H1 (cell line): ENCODE results near the gene AP1S1. TPM values are rescaled to one million over a fixed set of nuclear protein-coding genes. Genes with fewer than 3 reads are reported as not detected.

Experiments
- CTCF ChIA-PET: fragments of 300-600 bp; sonication (Branson Sonifier 250); formaldehyde crosslinking; loops from one replicate; lab custom pipeline; 2021; ENCODE audit not compliant: partially characterized antibody; lab: Charles Lee
- POLR2A ChIA-PET: fragments of 300-600 bp; sonication (Branson Sonifier 250); formaldehyde crosslinking; loops from one replicate; lab custom pipeline; 2021; ENCODE audit warnings: inconsistent platforms; ENCODE audit not compliant: partially characterized antibody; lab: Charles Lee
- DNase-seq, 2 experiments: peaks; one replicate each; pipeline versions ENCODE4 v3.0.0 to v3.0.0-alpha.2; 2010 to 2022; ENCODE audit warnings: low spot score in 2 of 2, low read depth in 1 of 2, mixed read lengths in 1 of 2
- FAIRE-seq: peaks from 2 replicates; lab custom pipeline; 2011; peaks lifted over from hg19 to GRCh38; lab: Jason Lieb, UNC
- H2AFZ ChIP-seq: 2 replicates; pipeline ENCODE4 v1.8.1; 2012; ENCODE audit warnings: low read length, inconsistent platforms
- H2AK5ac ChIP-seq: 2 replicates; pipeline ENCODE4 v1.6.1; 2013; ENCODE audit warnings: low read depth, low read length
- H2BK120ac ChIP-seq: replicated peaks from 2 replicates; pipeline ENCODE3; 2013; ENCODE audit warnings: low read depth, low read length, inconsistent platforms
- H2BK12ac ChIP-seq: 2 replicates; pipeline ENCODE4 v1.6.1; 2013; ENCODE audit warnings: low read depth, low read length
- H2BK15ac ChIP-seq: 2 replicates; pipeline ENCODE4 v1.6.1; 2013; ENCODE audit warnings: low read length
- H2BK20ac ChIP-seq: 2 replicates; pipeline ENCODE4 v1.6.1; 2013; ENCODE audit warnings: low read length
- H2BK5ac ChIP-seq: 2 replicates; pipeline ENCODE4 v1.6.1; 2013; ENCODE audit warnings: low read depth, low read length
- H3K14ac ChIP-seq: 2 replicates; pipeline ENCODE4 v1.6.1; 2013; ENCODE audit warnings: inconsistent platforms; ENCODE audit not compliant: insufficient read length
- H3K18ac ChIP-seq: 2 replicates; pipeline ENCODE4 v1.6.1; 2013; ENCODE audit warnings: low read length; ENCODE audit errors: extremely low read depth
- H3K23ac ChIP-seq: 2 replicates; pipeline ENCODE4 v1.6.1; 2013; ENCODE audit warnings: inconsistent platforms; ENCODE audit not compliant: insufficient read length
- H3K23me2 ChIP-seq: 2 replicates; pipeline ENCODE4 v1.6.1; 2013; ENCODE audit warnings: low read depth, low read length
- H3K27ac ChIP-seq: 2 replicates; pipeline ENCODE4 v1.6.1; 2011; ENCODE audit warnings: low read depth, low read length, inconsistent platforms
- H3K27me3 ChIP-seq, 4 experiments: replicated peaks in 1 of 4; 1 replicate in 1 of 4; 2 replicates in 3 of 4; pipeline versions ENCODE4 v1.6.1 to v1.8.1; 2011 to 2013; ENCODE audit warnings: low read length in 3 of 4, mild to moderate bottlenecking in 3 of 4, inconsistent platforms in 2 of 4, mixed read lengths in 2 of 4, moderate library complexity in 1 of 4; ENCODE audit not compliant: control insufficient read depth in 3 of 4, insufficient read depth in 3 of 4; ENCODE audit errors: extremely low read depth in 1 of 4
- H3K36me3 ChIP-seq, 4 experiments: 2 replicates each; pipeline versions ENCODE4 v1.6.1 to v1.8.1; 2011 to 2013; ENCODE audit warnings: mild to moderate bottlenecking in 4 of 4, low read length in 3 of 4, moderate library complexity in 2 of 4, control low read depth in 1 of 4, inconsistent platforms in 1 of 4; ENCODE audit not compliant: insufficient read depth in 4 of 4, control insufficient read depth in 2 of 4
- H3K4ac ChIP-seq: replicated peaks from 2 replicates; pipeline ENCODE3; 2013; ENCODE audit warnings: low read length, low read depth, mixed read lengths, inconsistent platforms; ENCODE audit not compliant: insufficient read length
- H3K4me1 ChIP-seq, 4 experiments: replicated peaks in 1 of 4; 1 replicate in 1 of 4; 2 replicates in 3 of 4; pipeline versions ENCODE4 v1.6.1 to v1.8.1; 2011 to 2013; ENCODE audit warnings: low read length in 3 of 4, inconsistent platforms in 2 of 4, mixed read lengths in 1 of 4; ENCODE audit not compliant: insufficient read depth in 4 of 4, control insufficient read depth in 3 of 4
- H3K4me2 ChIP-seq, 2 experiments: 2 replicates each; pipeline versions ENCODE4 v1.6.1 to v1.8.1; 2011 to 2013; ENCODE audit warnings: low read depth in 2 of 2, low read length in 2 of 2, control low read depth in 1 of 2, inconsistent platforms in 1 of 2, mild to moderate bottlenecking in 1 of 2; ENCODE audit not compliant: insufficient read depth in 1 of 2
- H3K4me3 ChIP-seq, 4 experiments: fragments of 200-600, 300-600 bp in 1 of 4; sonication (generic), shearing (Covaris generic), sonication (Bioruptor Twin) in 1 of 4; 2 replicates each; pipeline versions ENCODE4 v1.5.1 to v1.8.1; 2011 to 2016; ENCODE audit warnings: low read length in 4 of 4, low read depth in 3 of 4, control low read depth in 2 of 4, inconsistent platforms in 2 of 4, mild to moderate bottlenecking in 2 of 4, mixed read lengths in 1 of 4, moderate library complexity in 1 of 4; ENCODE audit not compliant: insufficient read depth in 2 of 4; ENCODE audit errors: extremely low read depth in 1 of 4
- H3K56ac ChIP-seq: replicated peaks from 2 replicates; pipeline ENCODE3; 2013; ENCODE audit warnings: low read depth, mild to moderate bottlenecking, mixed read lengths, low read length, inconsistent platforms; ENCODE audit not compliant: insufficient read length
- H3K79me1 ChIP-seq: 2 replicates; pipeline ENCODE4 v1.6.1; 2013; ENCODE audit warnings: low read depth, low read length, control low read depth
- H3K79me2 ChIP-seq, 2 experiments: 2 replicates each; pipeline versions ENCODE4 v1.6.1 to v1.8.1; 2012 to 2013; ENCODE audit warnings: low read length in 2 of 2, mild to moderate bottlenecking in 2 of 2, inconsistent platforms in 1 of 2; ENCODE audit not compliant: insufficient read depth in 2 of 2, control insufficient read depth in 1 of 2
- H3K9ac ChIP-seq, 4 experiments: replicated peaks in 1 of 4; 1 replicate in 1 of 4; 2 replicates in 3 of 4; pipeline versions ENCODE4 v1.6.1 to v1.8.1; 2011 to 2013; ENCODE audit warnings: low read depth in 3 of 4, low read length in 3 of 4, control low read depth in 2 of 4, mild to moderate bottlenecking in 2 of 4, moderate library complexity in 2 of 4, inconsistent platforms in 1 of 4; ENCODE audit errors: extremely low read depth in 1 of 4
- H3K9me3 ChIP-seq, 2 experiments: 2 replicates each; pipeline versions ENCODE4 v1.6.1 to v1.8.1; 2012 to 2013; ENCODE audit warnings: mild to moderate bottlenecking in 2 of 2, moderate library complexity in 2 of 2, control low read depth in 1 of 2, inconsistent platforms in 1 of 2, low read depth in 1 of 2, low read length in 1 of 2, mixed read lengths in 1 of 2; ENCODE audit not compliant: insufficient read depth in 2 of 2
- H4K20me1 ChIP-seq, 2 experiments: replicated peaks in 1 of 2; 2 replicates each; pipeline versions ENCODE3 to v1.8.1; 2011 to 2013; ENCODE audit warnings: inconsistent platforms in 2 of 2, low read length in 2 of 2, mild to moderate bottlenecking in 1 of 2; ENCODE audit not compliant: insufficient read depth in 2 of 2, control insufficient read depth in 1 of 2
- H4K5ac ChIP-seq: 2 replicates; pipeline ENCODE4 v1.6.1; 2013; ENCODE audit warnings: low read length, low read depth, mixed read lengths, inconsistent platforms; ENCODE audit not compliant: insufficient read length
- H4K8ac ChIP-seq: 2 replicates; pipeline ENCODE4 v1.8.0; 2013; ENCODE audit warnings: mild to moderate bottlenecking, moderate library complexity, low read length, inconsistent platforms; ENCODE audit not compliant: insufficient read depth; ENCODE audit errors: extremely low read depth
- H4K91ac ChIP-seq: replicated peaks from 2 replicates; pipeline ENCODE3; 2013; ENCODE audit warnings: low read length, mixed read lengths, inconsistent platforms; ENCODE audit not compliant: insufficient read length
- CHD2 ChIP-seq: IDR thresholded peaks from 2 replicates; pipeline ENCODE4 v1.6.1; 2012; ENCODE audit warnings: low read length, improper control_type of control experiment
- KDM1A ChIP-seq: fragments of 200-600, 300-600 bp; sonication (generic); IDR thresholded peaks from 2 replicates; pipeline ENCODE4 v1.7.1; 2016; ENCODE audit warnings: mild to moderate bottlenecking, low read length, borderline replicate concordance
- TAF7 ChIP-seq: optimal IDR thresholded peaks from 2 replicates; pipeline ENCODE3; 2011; ENCODE audit warnings: low read depth, mild to moderate bottlenecking, inconsistent platforms, low read length, moderate library complexity, borderline replicate concordance
- WGBS, 2 experiments: shearing (Covaris generic) in 1 of 2; methylation state at CpG; one replicate each; pipeline versions ENCODE4 v1.1.6 to v1.1.7; 2013 to 2015; ENCODE audit warnings: low lambda C conversion rate in 2 of 2, mixed read lengths in 2 of 2, inconsistent platforms in 1 of 2, low coverage in 1 of 2, missing lambda C conversion rate in 1 of 2; ENCODE audit not compliant: insufficient replicate concordance in 2 of 2, insufficient coverage in 1 of 2, insufficient read length in 1 of 2; ENCODE audit errors: extremely low coverage in 1 of 2, missing lambda C conversion rate in 1 of 2; 5-methylcytosine and 5-hydroxymethylcytosine counted together
- polyA plus RNA-seq, 7 experiments: library from polyadenylated mRNA; depleted of rRNA in 3 of 7; stranded (reverse) in 5 of 7; unstranded in 2 of 7; fragments of >200 nt in 5 of 7; fragments of 200-250 nt in 2 of 7; gene quantifications; 1 replicate in 5 of 7; 2 replicates in 1 of 7; 4 replicates in 1 of 7; pipeline versions ENCODE4 v1.2.1 to v1.2.3, GENCODE V29; 2011 to 2013; ENCODE audit warnings: missing spikeins in 2 of 7, mixed read lengths in 2 of 7
- total RNA-seq: library from RNA; stranded (reverse); fragmentation: NEBNext Ultra II Directional; extraction: Animal tissue kit (Norgen Biotek cat#: 25700); gene quantifications from 2 replicates; pipeline ENCODE4 v1.2.1, GENCODE V29; 2021

AP1S1 gene
- total and polyA plus RNA-seq, 2 of the 8 experiments (the other 6 are each of a cell fraction or from before 2014, with no cell fraction given) = 56.1 to 59.3 TPM

DNA sequence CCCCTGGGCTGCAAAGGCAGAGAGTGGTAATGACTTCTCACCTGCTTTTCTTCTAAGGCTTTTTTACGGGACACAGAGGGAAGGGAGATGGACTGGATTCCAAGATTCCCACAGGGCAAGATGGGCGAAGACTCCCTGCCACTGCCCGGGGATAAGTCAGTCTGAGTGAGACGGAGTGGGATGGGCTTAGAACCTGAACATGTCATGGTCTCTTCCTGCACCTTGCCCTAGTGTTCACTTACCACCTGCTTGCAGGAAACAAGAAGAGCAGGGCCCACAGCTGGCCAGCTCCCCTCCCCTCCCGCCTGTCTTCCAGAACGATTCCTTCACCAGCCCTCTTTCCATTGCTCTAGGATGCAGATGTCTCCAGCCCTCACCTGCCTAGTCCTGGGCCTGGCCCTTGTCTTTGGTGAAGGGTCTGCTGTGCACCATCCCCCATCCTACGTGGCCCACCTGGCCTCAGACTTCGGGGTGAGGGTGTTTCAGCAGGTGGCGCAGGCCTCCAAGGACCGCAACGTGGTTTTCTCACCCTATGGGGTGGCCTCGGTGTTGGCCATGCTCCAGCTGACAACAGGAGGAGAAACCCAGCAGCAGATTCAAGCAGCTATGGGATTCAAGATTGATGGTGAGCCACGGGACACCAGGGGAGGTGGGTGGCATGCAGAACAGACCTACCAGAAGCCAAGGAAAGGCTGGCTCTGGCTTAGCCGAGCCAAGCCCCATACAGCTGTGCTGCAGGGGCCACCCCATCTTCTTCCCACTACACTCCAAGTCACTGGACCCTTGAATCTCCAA, 26.0 kb upstream of the AP1S1 start:
- Histone ChIP-seq H3K79me2 (no peaks in the 10 kb centered on the region), H4K91ac (peak overlapping the region; percentile 36), H3K79me1 (no peaks in the 10 kb centered on the region), H3K4me2 (no peak overlapping the region), H3K27me3 (no peaks in the 10 kb centered on the region; a peak in 1 of 7 replicates), H2BK5ac (0 out of 2 replicates have a peak overlapping the region, but pooled peaks have one; percentile 2), H3K4ac (no peak overlapping the region), H3K56ac (no peak overlapping the region), H2BK12ac (peak overlapping the region; percentile 53; the same call in 1 of the 2 replicates), H3K14ac (no peak overlapping the region), H3K18ac (no peak overlapping the region), H3K4me1 (peaks cover 6 to 14% (median 11%) of the 10 kb centered on the region in 4 experiments), H3K9ac (no peak overlapping the region), H3K27ac (no peak overlapping the region), H3K4me3 (no peak overlapping the region), H2AFZ (no peak overlapping the region), H2BK120ac (no peak overlapping the region), H3K23me2 (no peaks in the 10 kb centered on the region; the same call in 1 of the 2 replicates), H3K9me3 (peaks cover 0 to 4% of the 10 kb centered on the region in 2 experiments; a peak in 1 of 4 replicates), H3K23ac (no peak overlapping the region), H4K20me1 (no peaks in the 10 kb centered on the region), H4K5ac (no peak overlapping the region), H4K8ac (no peak overlapping the region), H2BK15ac (peak overlapping the region; percentile 36; the same call in 1 of the 2 replicates), H2BK20ac (0 out of 2 replicates have a peak overlapping the region, but pooled peaks have one; percentile 15), H2AK5ac (no peak overlapping the region; the same call in 1 of the 2 replicates), H3K36me3 (no peaks in the 10 kb centered on the region)
- POLR2A ChIA-PET = interaction anchor here (1.2 kb wide), 1 partner anchor 84 kb away, joined by 3 read pairs; no protein-coding TSS in a partner anchor
- DNase-seq (no peak), FAIRE-seq (no peak)
- TF ChIP-seq KDM1A (no peak), TAF7 (no peak), CHD2 (no peak)
- CTCF ChIA-PET = interaction anchor here (0.9 to 8.3 kb wide), 10 partner anchors 9 to 152 kb away, joined by 3 to 80 read pairs (median 4); no protein-coding TSS in a partner anchor
- 93% methylated on average over 14 of the region's 14 CpGs; no CpG with 5 or more reads in 1 of the 2 experiments for WGBS, 2 experiments
